Breast epithelium (tissue), 3 donors: ENCODE measurements around the gene ANKRD65.

Experiments
- POLR2A ChIP-seq: fragments of 450-650 bp; IDR thresholded peaks from one replicate; pipeline ENCODE4 v1.6.1; 2016; ENCODE audit warnings: antibody characterized with exemption, mild to moderate bottlenecking, moderate library complexity
- TF ChIP-seq, protein P1 (sequence below), 3 donors: fragments of 450-650 bp; IDR thresholded peaks; one replicate each; pipeline ENCODE4 v1.5.1; 2016 to 2017; ENCODE audit warnings: antibody characterized with exemption in 3 of 3, mild to moderate bottlenecking in 3 of 3, moderate library complexity in 3 of 3

- TF ChIP-seq, protein P1, sequence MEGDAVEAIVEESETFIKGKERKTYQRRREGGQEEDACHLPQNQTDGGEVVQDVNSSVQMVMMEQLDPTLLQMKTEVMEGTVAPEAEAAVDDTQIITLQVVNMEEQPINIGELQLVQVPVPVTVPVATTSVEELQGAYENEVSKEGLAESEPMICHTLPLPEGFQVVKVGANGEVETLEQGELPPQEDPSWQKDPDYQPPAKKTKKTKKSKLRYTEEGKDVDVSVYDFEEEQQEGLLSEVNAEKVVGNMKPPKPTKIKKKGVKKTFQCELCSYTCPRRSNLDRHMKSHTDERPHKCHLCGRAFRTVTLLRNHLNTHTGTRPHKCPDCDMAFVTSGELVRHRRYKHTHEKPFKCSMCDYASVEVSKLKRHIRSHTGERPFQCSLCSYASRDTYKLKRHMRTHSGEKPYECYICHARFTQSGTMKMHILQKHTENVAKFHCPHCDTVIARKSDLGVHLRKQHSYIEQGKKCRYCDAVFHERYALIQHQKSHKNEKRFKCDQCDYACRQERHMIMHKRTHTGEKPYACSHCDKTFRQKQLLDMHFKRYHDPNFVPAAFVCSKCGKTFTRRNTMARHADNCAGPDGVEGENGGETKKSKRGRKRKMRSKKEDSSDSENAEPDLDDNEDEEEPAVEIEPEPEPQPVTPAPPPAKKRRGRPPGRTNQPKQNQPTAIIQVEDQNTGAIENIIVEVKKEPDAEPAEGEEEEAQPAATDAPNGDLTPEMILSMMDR (IDR thresholded peaks at IDR 0.05), result no peak
- no peak for TF ChIP-seq POLR2A
Observed at GRCh38 chr1:1431845-1432273, 10.8 kb upstream of the ANKRD65 start.
